A549 treated with AZD2906 at 1 μM for 4 hours (cell line): ENCODE results near the gene CLCN2. TPM values are rescaled to one million over a fixed set of nuclear protein-coding genes. Genes with fewer than 3 reads are reported as not detected.

Experiments used
- total RNA-seq: library from RNA; stranded (reverse); fragments of 200-300 nt; extraction: Qiagen RNA extraction; gene quantifications from 5 replicates; pipeline ENCODE4 v1.2.3, GENCODE V29; 2022

CLCN2 gene
- total RNA-seq = 3.8 to 5.6 TPM (median 5.0 TPM) in 5 replicates

DNA sequence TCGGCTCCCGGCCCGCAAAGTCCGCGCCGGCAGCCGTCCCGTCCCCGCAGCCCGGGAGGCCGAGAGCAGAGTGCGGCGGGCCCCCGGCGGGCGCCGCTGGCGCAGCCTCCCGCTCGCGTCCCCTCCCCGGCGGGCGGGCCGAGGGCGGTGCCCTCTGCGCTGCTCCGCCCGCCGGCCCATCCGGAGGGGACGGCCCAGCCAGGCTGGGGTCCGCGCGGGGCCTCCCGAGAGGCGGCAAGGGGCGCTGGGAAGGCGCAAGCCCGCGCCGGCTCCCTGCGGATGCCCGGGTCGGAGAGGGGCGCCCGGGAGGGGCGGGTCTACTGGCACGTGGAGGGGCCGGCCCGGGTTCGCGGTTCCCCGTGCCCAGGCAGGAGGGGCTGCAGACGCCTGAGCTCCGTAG is at the start of gene CLCN2, which contains the start of gene POLR2H:
CLCN2 (minus strand) TSS at position 74 of the 400 bp plus-strand sequence. CDS start 126 bp downstream, outside the sequence.
POLR2H (plus strand) TSS at position 179 of the 400 bp plus-strand sequence. CDS start 1,783 bp downstream, outside the sequence.

DNA sequence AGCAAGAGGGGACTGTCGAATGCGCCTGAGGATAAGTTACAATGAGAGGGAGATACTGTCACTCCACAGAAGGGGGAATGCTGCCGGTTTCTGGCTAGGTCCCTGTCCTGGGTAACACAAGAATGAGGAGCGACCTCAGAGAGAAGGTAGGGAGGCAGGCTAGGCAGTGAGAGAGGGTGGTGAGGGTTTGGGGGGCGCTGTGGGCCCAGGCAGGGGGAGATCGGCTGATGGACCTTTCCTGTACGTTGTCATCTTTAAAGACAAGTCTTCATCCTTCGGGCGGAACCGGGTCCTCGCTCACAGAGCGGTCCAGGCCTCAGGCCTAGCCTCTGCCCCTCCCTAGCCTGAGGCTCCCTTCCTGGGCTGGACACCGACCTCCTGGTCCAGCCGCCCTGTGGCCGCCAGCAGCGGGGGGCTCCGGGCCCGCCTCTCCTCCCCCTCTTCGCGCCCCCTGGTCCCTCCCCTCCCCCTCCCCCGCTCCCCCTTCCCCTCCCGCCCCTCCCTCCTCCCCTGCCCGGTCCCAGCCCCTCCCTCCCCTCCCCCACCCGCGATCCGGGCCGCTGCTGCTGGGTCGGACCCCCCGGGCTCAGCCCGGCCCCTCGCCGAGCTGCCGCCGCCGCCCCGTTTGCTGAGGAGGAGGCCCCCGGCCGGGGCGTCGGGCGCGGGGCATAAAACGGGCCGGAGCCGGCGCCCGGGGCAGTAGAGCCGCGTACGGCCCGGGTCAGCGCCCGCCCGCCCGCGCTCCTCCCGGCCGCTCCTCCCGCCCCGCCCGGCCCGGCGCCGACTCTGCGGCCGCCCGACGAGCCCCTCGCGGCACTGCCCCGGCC is 18.2 kb upstream of the CLCN2 start, which contains the start of gene CHRD:
CHRD (plus strand) TSS at position 697 of the 827 bp plus-strand sequence. CDS start 265 bp downstream, outside the sequence.

DNA sequence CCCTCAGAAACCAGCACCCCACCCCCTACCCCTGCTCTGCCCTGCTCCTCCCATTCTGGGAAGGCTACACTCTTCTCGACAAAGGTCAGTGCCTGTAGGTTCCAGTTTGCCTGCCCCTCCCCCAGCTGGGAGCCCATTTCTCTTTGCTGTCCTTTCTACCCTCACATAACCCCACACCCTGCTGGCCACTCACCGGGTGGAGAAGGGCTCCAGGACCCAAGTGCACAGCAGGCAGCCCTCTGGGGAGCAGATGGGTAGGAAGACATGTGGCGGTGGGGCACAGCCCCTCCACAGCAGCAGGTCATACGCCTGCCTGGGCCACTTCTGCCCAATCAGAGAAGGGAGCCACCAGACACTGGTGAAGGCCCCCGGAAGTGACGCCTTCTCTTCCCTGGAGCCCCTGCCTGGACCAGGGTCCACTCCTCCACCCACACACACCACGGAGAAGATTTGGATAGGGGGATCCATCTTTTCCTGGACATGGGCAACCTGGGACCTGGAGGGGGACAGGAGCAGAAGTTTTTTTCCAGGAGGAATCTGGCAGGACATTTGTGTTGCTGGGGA is 16.6 kb upstream of the CLCN2 start, which contains the start of gene THPO:
THPO (minus strand) TSS at position 326 of the 564 bp plus-strand sequence. CDS start 1,948 bp downstream, outside the sequence.

DNA sequence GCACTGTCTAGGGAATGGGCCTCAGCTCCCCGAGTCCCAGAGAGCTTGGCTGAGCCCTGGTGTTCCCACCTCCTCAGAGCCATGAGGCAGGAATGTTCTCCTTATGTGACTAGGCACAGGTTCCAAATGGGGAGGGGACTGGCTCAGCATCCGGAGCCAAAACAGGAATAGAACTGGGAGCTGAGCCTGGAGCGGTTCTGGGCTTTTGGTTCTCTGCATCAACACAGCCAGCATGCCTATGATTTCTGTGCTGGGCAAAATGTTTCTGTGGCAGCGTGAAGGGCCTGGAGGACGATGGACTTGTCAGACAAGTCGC is 24.0 kb downstream of the CLCN2 start, which contains the start of gene FAM131A:
FAM131A (plus strand) TSS at position 202 of the 316 bp plus-strand sequence; CDS start at position 233, 31 bp downstream.

DNA sequence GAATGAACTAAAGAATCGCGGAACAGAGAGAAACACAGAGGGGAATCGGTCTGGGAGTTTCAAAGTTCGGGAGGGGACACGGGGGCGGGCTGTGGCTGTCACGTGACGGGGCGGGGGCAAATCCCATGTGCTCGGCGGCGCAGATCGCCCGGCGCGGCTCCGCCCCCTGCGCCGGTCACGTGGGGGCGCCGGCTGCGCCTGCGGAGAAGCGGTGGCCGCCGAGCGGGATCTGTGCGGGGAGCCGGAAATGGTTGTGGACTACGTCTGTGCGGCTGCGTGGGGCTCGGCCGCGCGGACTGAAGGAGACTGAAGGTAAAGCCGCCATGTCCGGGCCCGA is 47.1 kb downstream of the CLCN2 start, which contains the start of gene EIF4G1:
EIF4G1 (plus strand) TSS at position 244 of the 337 bp plus-strand sequence. CDS start 1,191 bp downstream, outside the sequence.

DNA sequence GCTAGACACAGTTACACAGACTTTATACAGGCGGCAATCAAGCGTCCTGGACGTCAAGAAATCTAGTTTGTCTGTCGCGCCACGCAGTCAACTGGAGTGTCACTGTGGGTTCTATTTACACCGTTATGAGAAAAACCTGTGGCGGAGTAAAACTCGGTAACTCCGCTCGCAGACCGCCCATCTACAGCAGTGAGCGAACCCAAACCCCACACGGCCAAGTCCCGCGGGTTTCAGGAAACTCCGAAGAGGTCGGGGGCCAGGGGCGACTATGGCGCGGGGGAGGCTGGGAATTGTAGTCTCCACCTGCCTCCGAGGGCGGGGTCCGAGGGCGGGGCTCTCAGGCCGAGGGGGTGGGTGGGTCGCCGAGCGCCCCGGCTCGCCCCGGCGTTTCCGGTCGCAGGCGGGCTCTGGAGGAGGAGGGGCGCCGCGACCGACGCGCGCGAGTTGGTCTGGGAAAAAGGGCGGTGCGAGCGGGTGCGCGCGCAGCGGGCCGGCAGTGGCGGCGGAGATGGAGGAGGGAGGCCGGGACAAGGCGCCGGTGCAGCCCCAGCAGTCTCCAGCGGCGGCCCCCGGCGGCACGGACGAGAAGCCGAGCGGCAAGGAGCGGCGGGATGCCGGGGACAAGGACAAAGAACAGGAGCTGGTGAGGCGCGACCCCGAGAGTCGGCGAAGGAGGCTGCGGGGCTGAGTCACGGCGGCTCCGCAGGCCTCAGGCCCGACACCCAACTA is 62.5 kb downstream of the CLCN2 start, which contains the start of gene PSMD2:
PSMD2 (plus strand) TSS at position 483 of the 729 bp plus-strand sequence; CDS start at position 509, 26 bp downstream.

Other genes with a start within 250 kb of the CLCN2 start
- gene EIF2B5, start 226.2 kb downstream of the CLCN2 start, total RNA-seq = 26.0 to 28.5 TPM (median 26.6 TPM) in 5 replicates
- gene DVL3, start 206.2 kb downstream of the CLCN2 start, total RNA-seq = 18.1 to 27.6 TPM (median 23.0 TPM) in 5 replicates
- 297 to 312 TPM (median 301 TPM) in 5 replicates for gene AP2M1, start 186.8 kb downstream of the CLCN2 start, total RNA-seq
- gene ABCF3, start 175.4 kb downstream of the CLCN2 start, total RNA-seq = 33.1 to 36.6 TPM (median 33.7 TPM) in 5 replicates
- 0.29 to 0.55 TPM (median 0.36 TPM) in 5 replicates for gene VWA5B2, start 132.0 kb downstream of the CLCN2 start, total RNA-seq
- gene ALG3, start 112.6 kb downstream of the CLCN2 start, total RNA-seq = 56.4 to 80.3 TPM (median 74.4 TPM) in 5 replicates
- gene EEF1AKMT4, start 111.9 kb downstream of the CLCN2 start, total RNA-seq = 8.3 to 12.9 TPM (median 11.7 TPM) in 5 replicates
- 0.69 to 1.8 TPM (median 1.4 TPM) in 5 replicates for gene CAMK2N2, start 100.1 kb downstream of the CLCN2 start, total RNA-seq
- not detected in 5 replicates for gene ECE2, start 85.6 kb downstream of the CLCN2 start, total RNA-seq
- gene PSMD2, start 62.4 kb downstream of the CLCN2 start, total RNA-seq = 266 to 403 TPM (median 288 TPM) in 5 replicates
- 243 to 270 TPM (median 254 TPM) in 5 replicates for gene EIF4G1, start 47.0 kb downstream of the CLCN2 start, total RNA-seq
- gene FAM131A, start 24.0 kb downstream of the CLCN2 start, total RNA-seq = 9.6 to 12.5 TPM (median 11.3 TPM) in 5 replicates
- gene POLR2H, start 105 bp upstream of the CLCN2 start, total RNA-seq = 67.4 to 73.9 TPM (median 72.6 TPM) in 5 replicates
- 0.05 to 0.16 TPM in 2 of 5 replicates, not detected in the others for gene THPO, start 16.6 kb upstream of the CLCN2 start, total RNA-seq
- gene CHRD, start 18.4 kb upstream of the CLCN2 start, total RNA-seq = 0.11 to 0.36 TPM (median 0.23 TPM) in 5 replicates
- gene EPHB3, start 200.2 kb upstream of the CLCN2 start, total RNA-seq = 0.20 to 0.61 TPM (median 0.28 TPM) in 5 replicates